Gastroesophageal sphincter (tissue), 3 donors: Measurements from ENCODE around the gene TSPYL2.

Source experiments
- POLR2A ChIP-seq, 2 donors: fragments of 450-650 bp; IDR thresholded peaks; one replicate each; pipeline ENCODE4 v1.6.1; 2017; ENCODE audit warnings: antibody characterized with exemption in 2 of 2, mild to moderate bottlenecking in 2 of 2, moderate library complexity in 1 of 2
- TF ChIP-seq, protein P1 (sequence below), 4 experiments: fragments of 200-600 bp in 2 of 4; fragments of 450-650 bp in 2 of 4; sonication (generic) in 1 of 4; IDR thresholded peaks; one replicate each; pipeline ENCODE4 v1.5.1; 2017 to 2019; ENCODE audit warnings: antibody characterized with exemption in 4 of 4, mild to moderate bottlenecking in 2 of 4, moderate library complexity in 2 of 4

DNA sequence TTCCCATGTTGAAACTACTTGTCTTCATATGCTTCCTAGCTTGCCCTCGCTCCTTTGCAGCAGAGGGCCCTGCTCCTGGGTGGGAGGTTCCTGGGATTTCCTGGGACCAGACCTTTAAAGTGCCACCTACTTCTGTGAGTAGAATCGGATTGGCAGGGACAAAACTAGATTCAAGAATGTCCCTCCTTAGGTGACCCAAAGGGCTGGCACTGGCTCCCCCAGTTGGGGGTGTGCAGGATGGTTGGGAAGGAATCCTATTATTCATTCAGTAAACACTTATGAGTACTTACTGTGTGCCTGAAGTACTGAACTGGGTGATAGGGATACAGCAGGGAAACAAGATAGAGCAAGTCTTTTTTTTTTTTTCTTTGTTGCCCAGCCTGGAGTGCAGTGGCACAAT lies 9.2 kb downstream of the TSPYL2 start:
- no peak for TF ChIP-seq POLR2A (IDR thresholded peaks at IDR 0.05)
- TF ChIP-seq, protein P1, sequence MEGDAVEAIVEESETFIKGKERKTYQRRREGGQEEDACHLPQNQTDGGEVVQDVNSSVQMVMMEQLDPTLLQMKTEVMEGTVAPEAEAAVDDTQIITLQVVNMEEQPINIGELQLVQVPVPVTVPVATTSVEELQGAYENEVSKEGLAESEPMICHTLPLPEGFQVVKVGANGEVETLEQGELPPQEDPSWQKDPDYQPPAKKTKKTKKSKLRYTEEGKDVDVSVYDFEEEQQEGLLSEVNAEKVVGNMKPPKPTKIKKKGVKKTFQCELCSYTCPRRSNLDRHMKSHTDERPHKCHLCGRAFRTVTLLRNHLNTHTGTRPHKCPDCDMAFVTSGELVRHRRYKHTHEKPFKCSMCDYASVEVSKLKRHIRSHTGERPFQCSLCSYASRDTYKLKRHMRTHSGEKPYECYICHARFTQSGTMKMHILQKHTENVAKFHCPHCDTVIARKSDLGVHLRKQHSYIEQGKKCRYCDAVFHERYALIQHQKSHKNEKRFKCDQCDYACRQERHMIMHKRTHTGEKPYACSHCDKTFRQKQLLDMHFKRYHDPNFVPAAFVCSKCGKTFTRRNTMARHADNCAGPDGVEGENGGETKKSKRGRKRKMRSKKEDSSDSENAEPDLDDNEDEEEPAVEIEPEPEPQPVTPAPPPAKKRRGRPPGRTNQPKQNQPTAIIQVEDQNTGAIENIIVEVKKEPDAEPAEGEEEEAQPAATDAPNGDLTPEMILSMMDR (IDR thresholded peaks at IDR 0.05) = no peak
